A549 (cell line): ENCODE data around the gene TBC1D4. TPM values are rescaled to one million over a fixed set of nuclear protein-coding genes. Genes with fewer than 3 reads are reported as not detected.

Source experiments
- ATAC-seq, 2 experiments: fragments of 200-7000 bp in 1 of 2; fragments of >200 bp in 1 of 2; cut with Nextera tagmentation in 1 of 2; cut with Tn5 transposase in 1 of 2; 3 replicates each; pipeline versions ENCODE4 v1.8.0 to v1.9.1; 2018 to 2020; ENCODE audit warnings: mild to moderate bottlenecking in 1 of 2, moderate library complexity in 1 of 2
- CTCF ChIA-PET: fragments of 300-600 bp; sonication (Branson Sonifier 250); formaldehyde crosslinking; extraction: SDS; loops from one replicate; lab custom pipeline; 2021; ENCODE audit warnings: antibody characterized with exemption, inconsistent platforms; lab: Yijun Ruan, JAX
- POLR2A ChIA-PET: fragments of 350-600 bp; formaldehyde crosslinking; extraction: SDS; loops from one replicate; lab custom pipeline; 2021; ENCODE audit warnings: antibody characterized with exemption, inconsistent platforms; lab: Yijun Ruan, JAX
- DNase-seq, 2 experiments: peaks; one replicate each; pipeline versions ENCODE4 v3.0.0 to v3.0.0-alpha.2; 2011 to 2016; ENCODE audit warnings: low read depth in 1 of 2, low spot score in 1 of 2
- FAIRE-seq: peaks from 2 replicates; lab custom pipeline; 2011; peaks lifted over from hg19 to GRCh38; lab: Jason Lieb, UNC
- H3K27ac ChIP-seq, 2 experiments: fragments of >200 bp; sonication (Bioruptor Twin); formaldehyde crosslinking; 3 replicates each; pipeline ENCODE4 v1.5.1; 2016 to 2017
- H3K4me1 ChIP-seq: fragments of >200 bp; sonication (Bioruptor Twin); formaldehyde crosslinking; 3 replicates; pipeline ENCODE4 v1.6.1; 2016
- H3K4me2 ChIP-seq: fragments of >200 bp; sonication (Bioruptor Twin); formaldehyde crosslinking; 3 replicates; pipeline ENCODE4 v1.6.1; 2016
- H3K4me3 ChIP-seq: fragments of >200 bp; sonication (Bioruptor Twin); formaldehyde crosslinking; 3 replicates; pipeline ENCODE4 v1.5.1; 2016
- H3K9me3 ChIP-seq: fragments of >200 bp; sonication (Bioruptor Twin); formaldehyde crosslinking; 3 replicates; pipeline ENCODE4 v1.6.1; 2016
- BHLHE40 ChIP-seq: IDR thresholded peaks from 2 replicates; pipeline ENCODE4 v1.6.1; 2012; ENCODE audit warnings: low read depth, low read length, inconsistent platforms
- CBX8 ChIP-seq: fragments of 200-600 bp; sonication (generic); IDR thresholded peaks from 2 replicates; pipeline ENCODE4 v1.6.1; 2016
- CHD2 ChIP-seq: fragments of 150-350 bp; IDR thresholded peaks from 2 replicates; pipeline ENCODE4 v1.6.1; 2014; ENCODE audit warnings: low read length; ENCODE audit not compliant: partially characterized antibody
- CHD4 ChIP-seq: fragments of 200-600 bp; sonication (generic); IDR thresholded peaks from 2 replicates; pipeline ENCODE4 v1.6.1; 2016; ENCODE audit warnings: antibody characterized with exemption, mild to moderate bottlenecking, borderline replicate concordance
- E2F6 ChIP-seq: IDR thresholded peaks from 2 replicates; pipeline ENCODE4 v1.6.1; 2012; ENCODE audit warnings: low read depth, borderline replicate concordance
- EHMT2 ChIP-seq: fragments of 200-600 bp; sonication (generic); IDR thresholded peaks from 2 replicates; pipeline ENCODE4 v1.6.1; 2016; ENCODE audit warnings: antibody characterized with exemption, low read depth, mild to moderate bottlenecking, moderate library complexity
- ELK1 ChIP-seq: fragments of 150-350 bp; IDR thresholded peaks from 2 replicates; pipeline ENCODE4 v1.6.1; 2014; ENCODE audit warnings: low read depth, mild to moderate bottlenecking, low read length
- FOSL2 ChIP-seq, 2 experiments: fragments of 450-650 bp in 1 of 2; fragments of >200 bp in 1 of 2; sonication (Bioruptor Twin) in 1 of 2; formaldehyde crosslinking; IDR thresholded peaks; 2 replicates each; pipeline versions ENCODE4 v1.5.0 to v1.6.1; 2016 to 2020; ENCODE audit warnings: mild to moderate bottlenecking in 1 of 2, moderate library complexity in 1 of 2
- GATA3 ChIP-seq: IDR thresholded peaks from 2 replicates; pipeline ENCODE4 v1.6.1; 2012; ENCODE audit warnings: borderline replicate concordance
- HDAC2 ChIP-seq: fragments of 200-600 bp; sonication (generic); IDR thresholded peaks from 2 replicates; pipeline ENCODE4 v1.6.1; 2016
- HOXB5 ChIP-seq: fragments of 250-450 bp; sonication (Bioruptor Pico); IDR thresholded peaks from 2 replicates; pipeline ENCODE4 v1.5.0; 2020; ENCODE audit warnings: mild to moderate bottlenecking, moderate library complexity
- JUN ChIP-seq, 2 experiments: fragments of >200 bp; sonication (Bioruptor Twin); formaldehyde crosslinking; IDR thresholded peaks; 2 replicates in 1 of 2; 3 replicates in 1 of 2; pipeline ENCODE4 v1.6.1; 2016 to 2017
- JUNB ChIP-seq: fragments of >200 bp; sonication (Bioruptor Twin); formaldehyde crosslinking; IDR thresholded peaks from 2 replicates; pipeline ENCODE4 v1.6.1; 2016
- KDM1A ChIP-seq: fragments of 200-600 bp; sonication (generic); IDR thresholded peaks from 2 replicates; pipeline ENCODE4 v1.6.1; 2016; ENCODE audit warnings: low read depth, mild to moderate bottlenecking
- KDM5A ChIP-seq: fragments of 200-600 bp; sonication (generic); IDR thresholded peaks from 2 replicates; pipeline ENCODE4 v1.6.1; 2016; ENCODE audit warnings: antibody characterized with exemption, mild to moderate bottlenecking
- MAFK ChIP-seq: fragments of 450-650 bp; IDR thresholded peaks from 2 replicates; pipeline ENCODE4 v1.6.1; 2014; ENCODE audit not compliant: partially characterized antibody
- NR3C1 ChIP-seq: fragments of >200 bp; sonication (Bioruptor Twin); formaldehyde crosslinking; IDR thresholded peaks from 3 replicates; pipeline ENCODE4 v1.6.1; 2017
- PBX3 ChIP-seq: IDR thresholded peaks from 2 replicates; pipeline ENCODE4 v1.6.1; 2012
- POLR2AphosphoS2 ChIP-seq: conservative IDR thresholded peaks from 2 replicates; pipeline ENCODE4 v1.6.1; 2012; ENCODE audit warnings: low read length, improper control_type of control experiment, inconsistent platforms
- RARB ChIP-seq: fragments of 250-450 bp; sonication (Bioruptor Pico); IDR thresholded peaks from 2 replicates; pipeline ENCODE4 v1.8.0; 2021; ENCODE audit warnings: mild to moderate bottlenecking, moderate library complexity
- RCOR1 ChIP-seq: fragments of 150-350 bp; IDR thresholded peaks from 2 replicates; pipeline ENCODE4 v1.6.1; 2014; ENCODE audit warnings: antibody characterized with exemption, low read length, low read depth
- REST ChIP-seq: fragments of 200-600 bp; sonication (generic); IDR thresholded peaks from 2 replicates; pipeline ENCODE4 v1.6.1; 2016; ENCODE audit warnings: antibody characterized with exemption, mild to moderate bottlenecking, moderate library complexity
- RFX5 ChIP-seq: fragments of 450-650 bp; IDR thresholded peaks from 2 replicates; pipeline ENCODE4 v1.7.1; 2014; ENCODE audit warnings: antibody characterized with exemption, mild to moderate bottlenecking, moderate library complexity
- SREBF2 ChIP-seq: fragments of 450-650 bp; IDR thresholded peaks from 2 replicates; pipeline ENCODE4 v1.6.1; 2014; ENCODE audit warnings: mild to moderate bottlenecking, moderate library complexity
- TP53 ChIP-seq: fragments of 250-450 bp; sonication (Bioruptor Pico); IDR thresholded peaks from 2 replicates; pipeline ENCODE4 v1.5.0; 2021; ENCODE audit warnings: mild to moderate bottlenecking, moderate library complexity
- ZC3H11A ChIP-seq: fragments of 450-650 bp; IDR thresholded peaks from 2 replicates; pipeline ENCODE4 v1.6.1; 2014; ENCODE audit warnings: antibody characterized with exemption, mild to moderate bottlenecking
- ZFP36 ChIP-seq: fragments of 450-650 bp; IDR thresholded peaks from 2 replicates; pipeline ENCODE4 v1.6.1; 2014; ENCODE audit warnings: borderline replicate concordance; ENCODE audit not compliant: partially characterized antibody
- whole genome bisulfite sequencing: methylation state at CpG from one replicate; pipeline ENCODE4 v1.1.6; 2017; ENCODE audit errors: missing lambda C conversion rate; 5-methylcytosine and 5-hydroxymethylcytosine counted together
- polyA plus RNA-seq, 4 experiments: library from polyadenylated mRNA; depleted of rRNA in 3 of 4; stranded (reverse); fragments of >200 nt; fragmentation: RNase III in 1 of 4; extraction: RNeasy Plus Mini Kit Qiagen cat#74134 plus additional on column Dnase treatment in 1 of 4; gene quantifications; 2 replicates in 3 of 4; 3 replicates in 1 of 4; pipeline ENCODE4 v1.2.3, GENCODE V29; 2011 to 2017
- TF ChIP-seq, protein P1 (sequence below): fragments of >200 bp; sonication (Bioruptor Twin); formaldehyde crosslinking; IDR thresholded peaks from 2 replicates; pipeline ENCODE4 v1.6.1; 2016

Gene TBC1D4
- polyA plus RNA-seq, 2 of the 4 experiments (the other 2 are of a cell fraction), result 9.5 to 12.5 TPM

DNA sequence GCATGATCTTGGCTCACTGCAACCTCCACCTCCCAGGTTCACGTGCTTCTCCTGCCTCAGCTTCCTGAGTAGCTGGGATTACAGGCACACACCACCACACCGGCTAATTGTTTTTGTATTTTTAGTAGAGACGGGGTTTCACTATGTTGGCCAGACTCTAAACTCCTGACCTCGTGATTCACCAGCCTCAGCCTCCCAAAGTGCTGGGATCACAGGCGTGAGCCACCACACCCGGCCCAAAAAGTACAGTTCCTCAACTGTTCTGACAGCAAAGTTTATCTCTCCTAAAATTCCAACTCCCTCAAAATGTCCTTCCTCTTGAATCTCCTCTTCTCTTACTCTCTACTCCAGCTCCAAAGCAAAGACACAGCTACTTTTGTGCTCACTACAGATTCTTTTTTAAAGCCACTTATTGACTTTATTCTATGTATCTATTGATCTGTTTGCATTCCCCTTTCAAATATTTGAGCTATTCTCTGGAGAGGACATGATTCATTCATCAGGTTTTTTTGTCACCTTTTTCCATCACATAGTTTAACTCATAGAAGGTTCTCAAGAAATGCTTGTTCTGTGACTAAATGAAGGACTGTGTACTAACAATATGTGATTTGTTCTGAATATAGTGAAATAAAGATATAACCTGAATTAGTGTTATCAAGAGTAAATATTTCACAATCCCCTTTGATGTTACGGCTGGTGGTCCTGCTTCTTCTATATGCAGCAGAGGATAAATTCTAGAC lies 142.2 kb downstream of the TBC1D4 start:
- TF ChIP-seq PBX3, result no peak
- TF ChIP-seq CHD4, result no peak
- no peak for TF ChIP-seq JUNB
- TF ChIP-seq KDM5A, result no peak
- TF ChIP-seq RCOR1, result no peak
- TF ChIP-seq CHD2, result no peak
- no peak for TF ChIP-seq MAFK
- TF ChIP-seq GATA3, result no peak
- no peak for TF ChIP-seq RFX5
- TF ChIP-seq, protein P1, sequence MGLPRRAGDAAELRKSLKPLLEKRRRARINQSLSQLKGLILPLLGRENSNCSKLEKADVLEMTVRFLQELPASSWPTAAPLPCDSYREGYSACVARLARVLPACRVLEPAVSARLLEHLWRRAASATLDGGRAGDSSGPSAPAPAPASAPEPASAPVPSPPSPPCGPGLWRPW, result no peak
- TF ChIP-seq ELK1, result no peak
- TF ChIP-seq ZC3H11A, result no peak
- no peak for TF ChIP-seq TP53 (CRISPR knock-in tag)
- no peak for TF ChIP-seq CBX8
- no peak for TF ChIP-seq ZFP36
- TF ChIP-seq KDM1A, result no peak
- no peak for TF ChIP-seq BHLHE40
- no peak for TF ChIP-seq POLR2AphosphoS2
- no peak for TF ChIP-seq FOSL2 (IDR thresholded peaks at IDR 0.05)
- no peak for TF ChIP-seq FOSL2 (CRISPR knock-in tag; IDR thresholded peaks at IDR 0.05)
- FAIRE-seq (no peak), DNase-seq (no peak), ATAC-seq (no peak)
- no peak overlapping the region for H3K4me3 ChIP-seq
- H3K27ac ChIP-seq, result no peak overlapping the region
- CTCF ChIA-PET, result interaction anchor here (0.5 kb wide), 1 partner anchor 774 kb away, joined by 3 read pairs; no protein-coding TSS in a partner anchor
- WGBS, result 84% methylated on average over 7 of the region's 7 CpGs
- H3K9me3 ChIP-seq, result no peaks in the 10 kb centered on the region
- H3K4me1 ChIP-seq, result no peaks in the 10 kb centered on the region
- H3K4me2 ChIP-seq, result no peak overlapping the region
- POLR2A ChIA-PET, result no interaction called here

GRCh38 chr13:75334634-75335447 lies 147.1 kb downstream of the TBC1D4 start:
- ATAC-seq, result no peak
- TF ChIP-seq HOXB5 (CRISPR knock-in tag) (no peak), RFX5 (no peak), JUN (IDR thresholded peaks at IDR 0.05) (no peak), CHD2 (no peak), E2F6 (no peak), GATA3 (no peak), RARB (no peak), TP53 (CRISPR knock-in tag) (no peak), REST (no peak), ZFP36 (no peak), EHMT2 (no peak), RCOR1 (no peak), NR3C1 (no peak), SREBF2 (no peak), HDAC2 (no peak)
- TF ChIP-seq, protein P1, result no peak

More at GRCh38 chr13:75334634-75335447, 147.1 kb downstream of the TBC1D4 start:
- no peak overlapping the region for H3K4me2 ChIP-seq
- H3K9me3 ChIP-seq, result no peaks in the 10 kb centered on the region
- FAIRE-seq, result no peak
- 61% methylated on average over 10 of the region's 10 CpGs for WGBS
- POLR2A ChIA-PET, result no interaction called here
- CTCF ChIA-PET, result interaction anchor here (0.6 kb wide), 2 partner anchors 45 to 121 kb away, joined by 3 to 4 read pairs; no protein-coding TSS in a partner anchor
- H3K27ac ChIP-seq, result no peak overlapping the region
- no peaks in the 10 kb centered on the region for H3K4me1 ChIP-seq
- no peak overlapping the region for H3K4me3 ChIP-seq
- DNase-seq, result no peak
